ENCODE measurements around the gene SAMSN1.
"Not testable (repeated sequence)": the region's sequence is repeated elsewhere in the genome, so short reads cannot be mapped to it uniquely, and the experiment has no call there.

The SAMSN1 gene

GRCh38 chr21:14567331-14568279 is 21.5 kb upstream of the SAMSN1 start:
- FAIRE-seq, result no peak
- DNase-seq (ENCODE audit: insufficient read length, low spot score), result no peak

GRCh38 chr21:14566894-14567293 is 20.8 kb upstream of the SAMSN1 start:
- DNase-seq (ENCODE audit: insufficient read length, low spot score) (no peak), FAIRE-seq (no peak)

DNA sequence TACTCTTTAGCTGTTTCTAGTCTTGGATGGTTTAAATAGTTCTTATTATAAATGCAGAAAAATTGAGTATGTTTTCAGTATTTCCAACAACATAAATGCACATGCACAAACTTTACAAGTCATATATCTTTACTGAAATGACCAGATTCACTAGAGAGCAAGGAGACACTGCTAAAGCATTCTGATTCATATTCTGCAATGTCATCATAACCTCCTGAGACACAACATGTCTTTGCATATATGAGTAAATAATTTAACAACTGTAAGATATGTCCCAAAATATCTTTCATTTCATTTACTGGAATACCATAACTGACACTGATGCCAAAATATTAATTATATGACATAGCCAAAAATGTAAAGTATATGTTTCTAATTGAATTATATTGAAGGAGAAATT is 16.8 kb upstream of the SAMSN1 start:
- no peak for DNase-seq (ENCODE audit: insufficient read length, low spot score)

GRCh38 chr21:14560555-14560954 is 14.4 kb upstream of the SAMSN1 start:
- FAIRE-seq, result no peak

More for the DNA sequence above, 16.8 kb upstream of the SAMSN1 start:
- no peak for FAIRE-seq

GRCh38 chr21:14560139-14560538 is 14.0 kb upstream of the SAMSN1 start:
- no peak for DNase-seq (ENCODE audit: insufficient read length, low spot score)

More at GRCh38 chr21:14560555-14560954, 14.4 kb upstream of the SAMSN1 start:
- DNase-seq (ENCODE audit: insufficient read length, low spot score), result no peak

GRCh38 chr21:14559102-14559501 is 13.0 kb upstream of the SAMSN1 start:
- DNase-seq (ENCODE audit: insufficient read length, low spot score) (no peak), FAIRE-seq (no peak)

More at GRCh38 chr21:14560139-14560538, 14.0 kb upstream of the SAMSN1 start:
- no peak for FAIRE-seq

DNA sequence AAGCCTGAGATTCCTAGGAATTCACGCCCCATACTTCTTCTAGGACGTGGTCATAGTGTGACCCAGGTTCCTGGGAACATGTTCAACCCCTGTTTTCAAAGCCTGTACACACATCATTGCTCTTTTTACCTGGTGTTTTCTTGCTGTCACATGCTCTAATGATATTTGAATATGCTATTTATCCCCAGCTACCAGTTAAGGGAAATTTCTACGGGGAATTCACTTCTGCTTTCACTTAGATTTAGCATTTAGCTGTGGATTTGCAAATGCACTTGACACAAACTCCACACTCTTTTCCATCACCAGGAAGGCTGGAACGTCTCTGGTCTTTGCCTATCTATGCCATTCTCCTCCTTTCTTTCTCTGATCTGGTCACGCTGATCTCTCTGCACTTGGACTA is 11.3 kb upstream of the SAMSN1 start:
- DNase-seq (ENCODE audit: insufficient read length, low spot score), result no peak
- FAIRE-seq, result no peak

DNA sequence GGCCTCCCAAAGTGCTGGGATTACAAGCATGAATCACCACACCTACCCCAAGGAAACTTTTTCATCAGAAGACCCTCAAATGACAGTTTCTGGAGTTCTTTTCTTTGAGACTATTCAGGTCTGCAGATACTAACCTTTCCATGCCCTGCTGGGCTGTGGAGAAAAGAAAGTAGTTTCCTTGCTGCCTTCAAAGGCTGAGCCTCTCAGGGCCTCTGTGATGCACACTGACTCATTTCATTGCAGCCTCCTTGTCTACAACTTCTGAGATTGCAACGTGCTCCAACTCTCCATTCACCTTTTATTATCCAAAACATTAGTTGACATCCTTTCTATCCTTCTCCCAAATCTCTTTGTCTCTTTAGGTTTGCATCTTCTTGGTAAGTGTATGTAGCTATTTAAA is 8.8 kb upstream of the SAMSN1 start:
- DNase-seq (ENCODE audit: insufficient read length, low spot score) (no peak), FAIRE-seq (no peak)

GRCh38 chr21:14553422-14553821 is 7.3 kb upstream of the SAMSN1 start:
- DNase-seq (ENCODE audit: insufficient read length, low spot score), result no peak
- FAIRE-seq, result no peak

DNA sequence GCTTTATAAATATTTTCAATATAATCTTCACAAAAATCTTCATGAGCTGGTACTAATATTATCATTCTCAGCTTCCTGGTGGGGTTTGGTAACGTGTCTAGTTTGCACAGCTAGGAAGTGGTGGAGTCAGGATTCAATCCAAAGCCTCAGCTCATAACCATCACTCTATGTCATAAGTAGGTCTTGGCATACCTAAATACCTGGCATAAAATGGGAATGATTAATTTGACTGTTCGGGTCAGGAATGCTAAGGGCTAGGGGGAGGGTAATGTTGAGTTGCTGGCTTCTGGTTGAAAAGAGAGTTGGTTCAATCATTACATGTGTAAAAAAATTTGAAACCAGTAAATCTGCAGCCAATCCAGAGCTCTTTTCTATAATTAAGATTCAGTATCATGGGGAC is 5.6 kb upstream of the SAMSN1 start:
- no peak for DNase-seq (ENCODE audit: insufficient read length, low spot score)
- no peak for FAIRE-seq

- no peak for DNase-seq (ENCODE audit: insufficient read length, low spot score)
- no peak for FAIRE-seq
Measured at GRCh38 chr21:14550135-14550534, 4.0 kb upstream of the SAMSN1 start.

DNA sequence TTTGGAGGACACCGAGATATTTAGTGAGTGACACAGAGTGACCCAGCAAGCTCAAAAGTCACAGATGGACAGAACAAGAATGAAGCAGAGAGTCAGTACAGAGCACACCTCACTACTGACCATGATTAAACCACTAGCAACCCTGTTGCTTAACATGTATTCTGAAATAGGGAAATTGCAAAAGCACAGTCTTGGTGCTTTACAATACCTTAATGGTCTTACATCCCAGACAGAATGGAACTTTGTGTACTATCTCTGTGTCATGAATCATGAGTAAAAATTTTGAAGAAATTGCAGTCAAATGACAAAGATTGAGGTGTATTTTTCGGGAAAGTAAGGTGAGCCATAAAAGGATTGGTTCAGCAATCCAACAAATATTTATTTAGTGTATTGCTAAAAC is 2.7 kb upstream of the SAMSN1 start:
- FAIRE-seq (no peak), DNase-seq (ENCODE audit: insufficient read length, low spot score) (no peak)

- DNase-seq (ENCODE audit: insufficient read length, low spot score), result no peak
- no peak for FAIRE-seq
Measured at GRCh38 chr21:14547834-14548513, 1.9 kb upstream of the SAMSN1 start.

GRCh38 chr21:14546719-14547118 is 604 bp upstream of the SAMSN1 start:
- not testable (repeated sequence) for DNase-seq (ENCODE audit: insufficient read length, low spot score); FAIRE-seq

DNA sequence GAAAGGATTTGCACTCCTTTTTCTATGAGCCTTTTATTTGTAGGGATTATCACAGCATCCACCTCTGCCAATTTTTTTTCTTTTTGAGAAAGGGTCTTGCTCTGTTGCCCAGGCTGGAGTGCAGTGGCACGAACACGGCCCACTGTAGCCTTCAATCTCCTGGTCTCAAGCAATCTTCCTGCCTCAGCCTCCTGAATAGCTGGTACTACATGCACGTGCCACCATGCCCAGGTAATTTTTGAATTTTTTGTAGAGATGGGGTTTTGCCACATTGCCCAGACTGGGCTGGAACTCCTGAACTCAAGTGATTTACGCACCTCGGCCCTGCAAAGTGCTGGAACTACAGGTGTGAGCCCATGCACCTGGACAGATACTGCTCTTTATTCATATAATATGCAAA is 2.1 kb downstream of the SAMSN1 start:
- DNase-seq (ENCODE audit: insufficient read length, low spot score) (no peak), FAIRE-seq (no peak)

GRCh38 chr21:14542638-14543037 is 3.5 kb downstream of the SAMSN1 start:
- FAIRE-seq (no peak), DNase-seq (ENCODE audit: insufficient read length, low spot score) (no peak)

- FAIRE-seq (no peak), DNase-seq (ENCODE audit: insufficient read length, low spot score) (no peak)
Measured at GRCh38 chr21:14541841-14542490, 4.1 kb downstream of the SAMSN1 start.

DNA sequence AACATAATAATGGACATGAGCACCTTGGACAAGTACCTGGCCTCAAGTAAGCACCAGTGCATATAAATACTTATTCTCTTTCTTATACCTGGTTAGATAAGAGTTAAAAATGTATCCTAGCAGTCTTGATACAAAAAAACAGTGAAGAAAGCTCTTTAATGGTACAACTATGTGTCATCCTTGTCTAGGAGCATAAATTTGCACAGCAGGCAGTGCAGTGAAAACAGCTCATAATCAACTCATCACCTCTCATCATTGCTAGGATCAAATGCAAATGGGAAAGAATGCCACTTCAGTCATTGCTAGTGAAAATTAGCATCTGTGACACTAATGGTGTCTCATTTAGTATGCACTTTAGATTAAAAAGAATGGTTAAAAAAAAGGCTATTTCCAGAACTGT is 7.6 kb downstream of the SAMSN1 start:
- DNase-seq (ENCODE audit: insufficient read length, low spot score) (no peak), FAIRE-seq (no peak)

DNA sequence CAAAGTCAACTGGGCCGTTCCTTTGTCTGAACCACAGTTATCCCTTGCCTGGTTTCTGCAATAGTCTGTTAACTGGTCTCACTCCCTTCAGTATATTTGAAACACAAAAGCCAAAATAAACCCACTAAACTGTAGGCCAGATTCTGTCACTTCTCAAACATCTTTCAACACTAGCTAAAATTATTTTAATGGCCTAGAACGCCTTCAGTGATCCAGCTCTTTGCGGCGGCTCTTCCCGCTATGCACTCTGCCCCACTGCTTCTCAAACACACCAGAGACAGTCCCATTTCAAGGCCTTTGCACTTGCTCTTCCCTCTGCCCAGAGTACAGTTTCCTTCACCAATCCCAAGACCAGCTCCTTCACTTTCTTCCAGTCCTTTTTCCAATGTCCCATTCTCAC is 9.2 kb downstream of the SAMSN1 start:
- no peak for DNase-seq (ENCODE audit: insufficient read length, low spot score)
- FAIRE-seq, result no peak

- DNase-seq (ENCODE audit: insufficient read length, low spot score) (no peak), FAIRE-seq (no peak)
Measured at GRCh38 chr21:14535702-14536101, 10.4 kb downstream of the SAMSN1 start.
